Lower leg skin (tissue), 4 donors: ENCODE data around the gene NCOA4. TPM values are rescaled to one million over a fixed set of nuclear protein-coding genes. Genes with fewer than 3 reads are reported as not detected.

Source experiments
- DNase-seq, 2 donors: peaks; one replicate each; pipeline ENCODE4 v3.0.0-alpha.2; 2019; ENCODE audit warnings: low spot score in 2 of 2
- H3K4me3 ChIP-seq: fragments of 200-600 bp; sonication (generic); 2 replicates; pipeline ENCODE4 v1.5.1; 2017; ENCODE audit warnings: mild to moderate bottlenecking, low read depth; ENCODE audit not compliant: poor library complexity, severe bottlenecking
- CTCF ChIP-seq, 3 donors: fragments of 450-650 bp; IDR thresholded peaks; one replicate each; pipeline ENCODE4 v1.5.1; 2016; ENCODE audit warnings: antibody characterized with exemption in 3 of 3, mild to moderate bottlenecking in 3 of 3, moderate library complexity in 2 of 3
- POLR2A ChIP-seq, 2 donors: fragments of 450-650 bp; IDR thresholded peaks; one replicate each; pipeline ENCODE4 v1.6.1; 2016 to 2017; ENCODE audit warnings: antibody characterized with exemption in 2 of 2, mild to moderate bottlenecking in 1 of 2, moderate library complexity in 1 of 2
- WGBS, 2 donors: methylation state at CpG; one replicate each; pipeline ENCODE4 v1.1.5; 2018; 5-methylcytosine and 5-hydroxymethylcytosine counted together
- intact Hi-C: fragments of 100-400 bp; cut with DNase I; formaldehyde crosslinking; loops from one replicate; pipeline ENCODE4 v1.15.0; 2023; ENCODE audit warnings: low total_unique reads
- total RNA-seq, 4 donors: library from RNA; depleted of rRNA; stranded (reverse); fragments of >200 nt; gene quantifications; one replicate each; pipeline ENCODE4 v1.1.0, GENCODE V29; 2016

Gene NCOA4
- total RNA-seq, 4 donors from 2014 or later = 108 to 176 (median 145) TPM

- intact Hi-C loops = no loop called here
- TF ChIP-seq CTCF (IDR thresholded peaks at IDR 0.05) (no peak), POLR2A (IDR thresholded peaks at IDR 0.05) (no peak)
- no peak for DNase-seq
- H3K4me3 ChIP-seq = no peak overlapping the region
- 46 to 49% methylated on average over 3 of the region's 3 CpGs for WGBS, 2 donors
Measured at GRCh38 chr10:46019177-46019528, 11.3 kb downstream of the NCOA4 start.

GRCh38 chr10:46018453-46019176 is 11.8 kb downstream of the NCOA4 start:
- 48 to 54% methylated on average over 2 of the region's 2 CpGs for WGBS, 2 donors
- TF ChIP-seq CTCF (IDR thresholded peaks at IDR 0.05) = no peak
- TF ChIP-seq POLR2A (IDR thresholded peaks at IDR 0.05) = no peak
- no peak for DNase-seq
- no peak overlapping the region for H3K4me3 ChIP-seq
- intact Hi-C loops = no loop called here

GRCh38 chr10:46017733-46018132 is 12.7 kb downstream of the NCOA4 start:
- DNase-seq = no peak
- intact Hi-C loops = no loop called here
- 90 to 94% methylated on average over 2 of the region's 2 CpGs for WGBS, 2 donors
- H3K4me3 ChIP-seq = no peak overlapping the region
- TF ChIP-seq POLR2A (IDR thresholded peaks at IDR 0.05) = no peak
- TF ChIP-seq CTCF (IDR thresholded peaks at IDR 0.05) = no peak

- H3K4me3 ChIP-seq = no peak overlapping the region
- DNase-seq = no peak
- intact Hi-C loops = no loop called here
- 88 to 95% methylated on average over 1 of the region's 1 CpG for WGBS, 2 donors
- TF ChIP-seq POLR2A (IDR thresholded peaks at IDR 0.05) = no peak
- TF ChIP-seq CTCF (IDR thresholded peaks at IDR 0.05) = no peak
Measured at GRCh38 chr10:46016811-46017210, 13.6 kb downstream of the NCOA4 start.

GRCh38 chr10:46016190-46016589 is 14.2 kb downstream of the NCOA4 start:
- no peak overlapping the region for H3K4me3 ChIP-seq
- DNase-seq = no peak
- 95 to 96% methylated on average over 5 of the region's 5 CpGs for WGBS, 2 donors
- TF ChIP-seq CTCF (IDR thresholded peaks at IDR 0.05) (no peak), POLR2A (IDR thresholded peaks at IDR 0.05) (no peak)
- intact Hi-C loops = no loop called here
